Measurements from ENCODE around the gene CD69.

- TF ChIP-seq CTCF (IDR thresholded peaks at IDR 0.05) (no peak), EZH2 (IDR thresholded peaks at IDR 0.05; ENCODE audit: borderline replicate concordance, insufficient read depth, low read depth, low read length, poor library complexity, severe bottlenecking) (no peak)
Observed at GRCh38 chr12:9792961-9793617, 32.4 kb upstream of the CD69 start.
